KMS-11 (cell line): ENCODE data around the gene GRID2.

ENCODE experiments used
- H2AFZ ChIP-seq: fragments of 200-600 bp; sonication (generic); 2 replicates; pipeline ENCODE4 v1.6.1; 2016; ENCODE audit warnings: antibody characterized with exemption, mixed run types, low read depth
- H3K27ac ChIP-seq: fragments of 200-600 bp; sonication (generic); 2 replicates; pipeline ENCODE4 v1.6.1; 2016; ENCODE audit warnings: mild to moderate bottlenecking, mixed run types
- H3K27me3 ChIP-seq: fragments of 200-600 bp; sonication (generic); 2 replicates; pipeline ENCODE4 v1.6.1; 2017; ENCODE audit warnings: mild to moderate bottlenecking, low read depth, mixed run types, moderate library complexity; ENCODE audit not compliant: insufficient read depth
- H3K36me3 ChIP-seq: fragments of 200-600 bp; sonication (generic); 2 replicates; pipeline ENCODE4 v1.6.1; 2017; ENCODE audit warnings: mild to moderate bottlenecking, mixed run types; ENCODE audit not compliant: insufficient read depth
- H3K4me1 ChIP-seq: fragments of 200-600 bp; sonication (generic); 2 replicates; pipeline ENCODE4 v1.6.1; 2016; ENCODE audit warnings: mild to moderate bottlenecking, low read depth, mixed run types; ENCODE audit not compliant: poor library complexity, severe bottlenecking
- H3K4me2 ChIP-seq: fragments of 200-600 bp; sonication (generic); 2 replicates; pipeline ENCODE4 v1.7.0; 2016; ENCODE audit warnings: mild to moderate bottlenecking, mixed run types
- H3K4me3 ChIP-seq: fragments of 200-600 bp; sonication (generic); IDR thresholded peaks from 2 replicates; pipeline ENCODE4 v1.6.1; 2017; ENCODE audit warnings: low read depth, low read length, mixed read lengths; ENCODE audit not compliant: insufficient read depth
- H3K79me2 ChIP-seq: fragments of 200-600 bp; sonication (generic); 2 replicates; pipeline ENCODE4 v1.6.1; 2016; ENCODE audit warnings: low read depth, mixed run types; ENCODE audit not compliant: insufficient read depth
- H3K9ac ChIP-seq: fragments of 200-600 bp; sonication (generic); 2 replicates; pipeline ENCODE4 v1.6.1; 2016; ENCODE audit warnings: mild to moderate bottlenecking, mixed run types
- H4K20me1 ChIP-seq: fragments of 200-600 bp; sonication (generic); 2 replicates; pipeline ENCODE4 v1.6.1; 2016; ENCODE audit warnings: mild to moderate bottlenecking, mixed run types; ENCODE audit not compliant: insufficient read depth
- TF ChIP-seq, protein P1 (sequence below): fragments of 200-600 bp; sonication (generic); conservative IDR thresholded peaks from 2 replicates; pipeline ENCODE4 v1.6.1; 2017; ENCODE audit warnings: low read depth, mild to moderate bottlenecking, antibody characterized with exemption, low read length, moderate library complexity, mixed read lengths

The GRID2 gene

DNA sequence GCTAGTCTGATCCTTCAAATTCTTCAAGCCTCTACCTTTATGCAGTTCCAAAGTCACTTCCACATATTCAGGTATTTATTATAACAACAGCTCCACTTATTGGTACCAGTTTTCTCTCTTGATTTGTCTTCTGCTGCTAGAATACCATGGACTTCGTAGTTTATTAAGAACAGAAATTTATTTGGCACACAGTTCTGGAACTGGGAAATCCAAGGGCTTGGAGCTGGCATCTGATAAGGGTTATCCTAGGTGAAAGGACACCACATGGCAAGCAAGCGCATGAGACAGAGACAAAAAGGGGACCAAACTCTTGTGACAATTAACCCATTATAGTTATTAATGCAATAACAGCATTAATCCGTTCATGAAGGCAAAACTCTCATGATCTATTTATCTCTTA is 924.3 kb downstream of the GRID2 start:
- Histone ChIP-seq H3K4me3 (no peak overlapping the region), H3K36me3 (no peaks in the 10 kb centered on the region), H2AFZ (no peak overlapping the region), H3K9ac (no peak overlapping the region), H3K4me2 (no peak overlapping the region), H3K4me1 (no peaks in the 10 kb centered on the region), H4K20me1 (no peaks in the 10 kb centered on the region), H3K79me2 (no peaks in the 10 kb centered on the region), H3K27me3 (no peaks in the 10 kb centered on the region), H3K27ac (no peak overlapping the region)
- TF ChIP-seq, protein P1, sequence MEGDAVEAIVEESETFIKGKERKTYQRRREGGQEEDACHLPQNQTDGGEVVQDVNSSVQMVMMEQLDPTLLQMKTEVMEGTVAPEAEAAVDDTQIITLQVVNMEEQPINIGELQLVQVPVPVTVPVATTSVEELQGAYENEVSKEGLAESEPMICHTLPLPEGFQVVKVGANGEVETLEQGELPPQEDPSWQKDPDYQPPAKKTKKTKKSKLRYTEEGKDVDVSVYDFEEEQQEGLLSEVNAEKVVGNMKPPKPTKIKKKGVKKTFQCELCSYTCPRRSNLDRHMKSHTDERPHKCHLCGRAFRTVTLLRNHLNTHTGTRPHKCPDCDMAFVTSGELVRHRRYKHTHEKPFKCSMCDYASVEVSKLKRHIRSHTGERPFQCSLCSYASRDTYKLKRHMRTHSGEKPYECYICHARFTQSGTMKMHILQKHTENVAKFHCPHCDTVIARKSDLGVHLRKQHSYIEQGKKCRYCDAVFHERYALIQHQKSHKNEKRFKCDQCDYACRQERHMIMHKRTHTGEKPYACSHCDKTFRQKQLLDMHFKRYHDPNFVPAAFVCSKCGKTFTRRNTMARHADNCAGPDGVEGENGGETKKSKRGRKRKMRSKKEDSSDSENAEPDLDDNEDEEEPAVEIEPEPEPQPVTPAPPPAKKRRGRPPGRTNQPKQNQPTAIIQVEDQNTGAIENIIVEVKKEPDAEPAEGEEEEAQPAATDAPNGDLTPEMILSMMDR, result no peak

GRCh38 chr4:93232883-93233282 is 929.1 kb downstream of the GRID2 start:
- TF ChIP-seq, protein P1, result no peak
- Histone ChIP-seq H3K27ac (no peak overlapping the region), H2AFZ (no peak overlapping the region), H3K4me1 (no peaks in the 10 kb centered on the region), H3K4me2 (no peak overlapping the region), H3K9ac (no peak overlapping the region), H3K4me3 (no peak overlapping the region), H4K20me1 (no peaks in the 10 kb centered on the region), H3K27me3 (no peaks in the 10 kb centered on the region), H3K36me3 (no peaks in the 10 kb centered on the region), H3K79me2 (no peaks in the 10 kb centered on the region)

- no peaks in the 10 kb centered on the region for H4K20me1 ChIP-seq
- H3K9ac ChIP-seq, result no peak overlapping the region
- H3K79me2 ChIP-seq, result no peaks in the 10 kb centered on the region
- H2AFZ ChIP-seq, result no peak overlapping the region
- H3K27me3 ChIP-seq, result no peaks in the 10 kb centered on the region
- no peak overlapping the region for H3K4me2 ChIP-seq
- H3K4me3 ChIP-seq, result no peak overlapping the region
- no peaks in the 10 kb centered on the region for H3K4me1 ChIP-seq
- H3K27ac ChIP-seq, result no peak overlapping the region
- TF ChIP-seq, protein P1, result no peak
- no peaks in the 10 kb centered on the region for H3K36me3 ChIP-seq
These were observed 933.8 kb downstream of the GRID2 start for GRCh38 chr4:93237521-93237920.

GRCh38 chr4:93243262-93243661 is 939.5 kb downstream of the GRID2 start:
- Histone ChIP-seq H3K4me3 (no peak overlapping the region), H4K20me1 (no peaks in the 10 kb centered on the region), H3K27ac (no peak overlapping the region), H3K4me1 (no peaks in the 10 kb centered on the region), H3K4me2 (no peak overlapping the region), H3K27me3 (no peaks in the 10 kb centered on the region), H3K9ac (no peak overlapping the region), H3K36me3 (no peaks in the 10 kb centered on the region), H3K79me2 (no peaks in the 10 kb centered on the region), H2AFZ (no peak overlapping the region)
- TF ChIP-seq, protein P1, result no peak
